ENCODE results near the gene ACACA. TPM values are rescaled to one million over a fixed set of nuclear protein-coding genes. Genes with fewer than 3 reads are reported as not detected.

ACACA gene
- total RNA-seq, 4 donors from 2014 or later, result 28.7 to 72.7 (median 42.2) TPM

- no peak for TF ChIP-seq CTCF (IDR thresholded peaks at IDR 0.05)
- ATAC-seq (ENCODE audit: low FRiP score) (no peak), DNase-seq (ENCODE audit: low spot score) (no peak)
Observed at GRCh38 chr17:37069087-37069486, 337.5 kb downstream of the ACACA start.

GRCh38 chr17:37068266-37068665 lies 338.4 kb downstream of the ACACA start:
- TF ChIP-seq CTCF (IDR thresholded peaks at IDR 0.05), result no peak
- DNase-seq (ENCODE audit: low spot score), result no peak
- no peak for ATAC-seq (ENCODE audit: low FRiP score)

GRCh38 chr17:37067555-37068111 lies 339.0 kb downstream of the ACACA start:
- no peak for TF ChIP-seq CTCF (IDR thresholded peaks at IDR 0.05)

GRCh38 chr17:37066322-37067255 lies 340.0 kb downstream of the ACACA start:
- TF ChIP-seq CTCF (IDR thresholded peaks at IDR 0.05), result no peak
- ATAC-seq (ENCODE audit: low FRiP score) (no peak), DNase-seq (ENCODE audit: low spot score) (no peak)

More at GRCh38 chr17:37067555-37068111, 339.0 kb downstream of the ACACA start:
- DNase-seq (ENCODE audit: low spot score), result no peak
- peak; percentile 48 for ATAC-seq (ENCODE audit: low FRiP score)

GRCh38 chr17:37065486-37066321 lies 340.9 kb downstream of the ACACA start:
- no peak for DNase-seq (ENCODE audit: low spot score)
- ATAC-seq (ENCODE audit: low FRiP score), result no peak
- TF ChIP-seq CTCF (IDR thresholded peaks at IDR 0.05), result no peak

- DNase-seq (ENCODE audit: low spot score) (no peak), ATAC-seq (ENCODE audit: low FRiP score) (no peak)
- TF ChIP-seq CTCF (IDR thresholded peaks at IDR 0.05), result no peak
Observed at GRCh38 chr17:37064956-37065355, 341.7 kb downstream of the ACACA start.
